ENCODE results near the gene CUEDC1. TPM values are rescaled to one million over a fixed set of nuclear protein-coding genes. Genes with fewer than 3 reads are reported as not detected.
A peak's percentile ranks its signal among the peaks of the same experiment; 100 is the strongest.

CUEDC1 gene
- total and polyA plus RNA-seq, 2 of the 13 experiments (the other 11 are each of a cell fraction or from before 2014, with no cell fraction given) = 7.4 to 12.9 TPM

GRCh38 chr17:57855391-57856035, 99.7 kb downstream of the CUEDC1 start (continued):
- TF ChIP-seq ZNF597 (CRISPR knock-in tag; IDR thresholded peaks at IDR 0.05) (no peak), KLF9 (CRISPR knock-in tag; IDR thresholded peaks at IDR 0.05; ENCODE audit: low read depth) (no peak), ZNF660 (CRISPR knock-in tag; IDR thresholded peaks at IDR 0.05; ENCODE audit: borderline replicate concordance, low read depth) (no peak), ZNF383 (CRISPR knock-in tag; IDR thresholded peaks at IDR 0.05; ENCODE audit: borderline replicate concordance) (no peak), CHD2 (IDR thresholded peaks at IDR 0.05; ENCODE audit: low read depth, low read length) (no peak), ZNF75D (CRISPR knock-in tag; IDR thresholded peaks at IDR 0.05; ENCODE audit: borderline replicate concordance) (no peak), SMARCE1 (IDR thresholded peaks at IDR 0.05; ENCODE audit: borderline replicate concordance) (no peak), ZNF580 (CRISPR knock-in tag; IDR thresholded peaks at IDR 0.05; ENCODE audit: borderline replicate concordance, low read depth) (peak; percentile 24; the same call in 1 of the 2 replicates), ZNF446 (CRISPR knock-in tag; IDR thresholded peaks at IDR 0.05) (no peak), ZNF570 (CRISPR knock-in tag; IDR thresholded peaks at IDR 0.05; ENCODE audit: borderline replicate concordance) (no peak), ZSCAN21 (CRISPR knock-in tag; IDR thresholded peaks at IDR 0.05; ENCODE audit: borderline replicate concordance) (0 out of 2 replicates have a peak, but pooled peaks have one; percentile 77), ZNF879 (CRISPR knock-in tag; IDR thresholded peaks at IDR 0.05) (no peak), ZNF180 (CRISPR knock-in tag; IDR thresholded peaks at IDR 0.05; ENCODE audit: borderline replicate concordance, low read depth) (no peak), ZFAT (CRISPR knock-in tag; conservative IDR thresholded peaks at IDR 0.05) (no peak), SUZ12 (IDR thresholded peaks at IDR 0.05; ENCODE audit: low read depth, low read length) (no peak), ZFY (CRISPR knock-in tag; IDR thresholded peaks at IDR 0.05) (peak; percentile 81)
- TF ChIP-seq, protein P1, sequence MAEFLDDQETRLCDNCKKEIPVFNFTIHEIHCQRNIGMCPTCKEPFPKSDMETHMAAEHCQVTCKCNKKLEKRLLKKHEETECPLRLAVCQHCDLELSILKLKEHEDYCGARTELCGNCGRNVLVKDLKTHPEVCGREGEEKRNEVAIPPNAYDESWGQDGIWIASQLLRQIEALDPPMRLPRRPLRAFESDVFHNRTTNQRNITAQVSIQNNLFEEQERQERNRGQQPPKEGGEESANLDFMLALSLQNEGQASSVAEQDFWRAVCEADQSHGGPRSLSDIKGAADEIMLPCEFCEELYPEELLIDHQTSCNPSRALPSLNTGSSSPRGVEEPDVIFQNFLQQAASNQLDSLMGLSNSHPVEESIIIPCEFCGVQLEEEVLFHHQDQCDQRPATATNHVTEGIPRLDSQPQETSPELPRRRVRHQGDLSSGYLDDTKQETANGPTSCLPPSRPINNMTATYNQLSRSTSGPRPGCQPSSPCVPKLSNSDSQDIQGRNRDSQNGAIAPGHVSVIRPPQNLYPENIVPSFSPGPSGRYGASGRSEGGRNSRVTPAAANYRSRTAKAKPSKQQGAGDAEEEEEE (CRISPR knock-in tag; IDR thresholded peaks at IDR 0.05; ENCODE audit: borderline replicate concordance) = no peak; the same call in 1 of the 2 replicates
- TF ChIP-seq, protein P2, sequence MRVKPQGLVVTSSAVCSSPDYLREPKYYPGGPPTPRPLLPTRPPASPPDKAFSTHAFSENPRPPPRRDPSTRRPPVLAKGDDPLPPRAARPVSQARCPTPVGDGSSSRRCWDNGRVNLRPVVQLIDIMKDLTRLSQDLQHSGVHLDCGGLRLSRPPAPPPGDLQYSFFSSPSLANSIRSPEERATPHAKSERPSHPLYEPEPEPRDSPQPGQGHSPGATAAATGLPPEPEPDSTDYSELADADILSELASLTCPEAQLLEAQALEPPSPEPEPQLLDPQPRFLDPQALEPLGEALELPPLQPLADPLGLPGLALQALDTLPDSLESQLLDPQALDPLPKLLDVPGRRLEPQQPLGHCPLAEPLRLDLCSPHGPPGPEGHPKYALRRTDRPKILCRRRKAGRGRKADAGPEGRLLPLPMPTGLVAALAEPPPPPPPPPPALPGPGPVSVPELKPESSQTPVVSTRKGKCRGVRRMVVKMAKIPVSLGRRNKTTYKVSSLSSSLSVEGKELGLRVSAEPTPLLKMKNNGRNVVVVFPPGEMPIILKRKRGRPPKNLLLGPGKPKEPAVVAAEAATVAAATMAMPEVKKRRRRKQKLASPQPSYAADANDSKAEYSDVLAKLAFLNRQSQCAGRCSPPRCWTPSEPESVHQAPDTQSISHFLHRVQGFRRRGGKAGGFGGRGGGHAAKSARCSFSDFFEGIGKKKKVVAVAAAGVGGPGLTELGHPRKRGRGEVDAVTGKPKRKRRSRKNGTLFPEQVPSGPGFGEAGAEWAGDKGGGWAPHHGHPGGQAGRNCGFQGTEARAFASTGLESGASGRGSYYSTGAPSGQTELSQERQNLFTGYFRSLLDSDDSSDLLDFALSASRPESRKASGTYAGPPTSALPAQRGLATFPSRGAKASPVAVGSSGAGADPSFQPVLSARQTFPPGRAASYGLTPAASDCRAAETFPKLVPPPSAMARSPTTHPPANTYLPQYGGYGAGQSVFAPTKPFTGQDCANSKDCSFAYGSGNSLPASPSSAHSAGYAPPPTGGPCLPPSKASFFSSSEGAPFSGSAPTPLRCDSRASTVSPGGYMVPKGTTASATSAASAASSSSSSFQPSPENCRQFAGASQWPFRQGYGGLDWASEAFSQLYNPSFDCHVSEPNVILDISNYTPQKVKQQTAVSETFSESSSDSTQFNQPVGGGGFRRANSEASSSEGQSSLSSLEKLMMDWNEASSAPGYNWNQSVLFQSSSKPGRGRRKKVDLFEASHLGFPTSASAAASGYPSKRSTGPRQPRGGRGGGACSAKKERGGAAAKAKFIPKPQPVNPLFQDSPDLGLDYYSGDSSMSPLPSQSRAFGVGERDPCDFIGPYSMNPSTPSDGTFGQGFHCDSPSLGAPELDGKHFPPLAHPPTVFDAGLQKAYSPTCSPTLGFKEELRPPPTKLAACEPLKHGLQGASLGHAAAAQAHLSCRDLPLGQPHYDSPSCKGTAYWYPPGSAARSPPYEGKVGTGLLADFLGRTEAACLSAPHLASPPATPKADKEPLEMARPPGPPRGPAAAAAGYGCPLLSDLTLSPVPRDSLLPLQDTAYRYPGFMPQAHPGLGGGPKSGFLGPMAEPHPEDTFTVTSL (CRISPR knock-in tag; IDR thresholded peaks at IDR 0.05; ENCODE audit: borderline replicate concordance) = peak; percentile 62
- TF ChIP-seq, protein P3, sequence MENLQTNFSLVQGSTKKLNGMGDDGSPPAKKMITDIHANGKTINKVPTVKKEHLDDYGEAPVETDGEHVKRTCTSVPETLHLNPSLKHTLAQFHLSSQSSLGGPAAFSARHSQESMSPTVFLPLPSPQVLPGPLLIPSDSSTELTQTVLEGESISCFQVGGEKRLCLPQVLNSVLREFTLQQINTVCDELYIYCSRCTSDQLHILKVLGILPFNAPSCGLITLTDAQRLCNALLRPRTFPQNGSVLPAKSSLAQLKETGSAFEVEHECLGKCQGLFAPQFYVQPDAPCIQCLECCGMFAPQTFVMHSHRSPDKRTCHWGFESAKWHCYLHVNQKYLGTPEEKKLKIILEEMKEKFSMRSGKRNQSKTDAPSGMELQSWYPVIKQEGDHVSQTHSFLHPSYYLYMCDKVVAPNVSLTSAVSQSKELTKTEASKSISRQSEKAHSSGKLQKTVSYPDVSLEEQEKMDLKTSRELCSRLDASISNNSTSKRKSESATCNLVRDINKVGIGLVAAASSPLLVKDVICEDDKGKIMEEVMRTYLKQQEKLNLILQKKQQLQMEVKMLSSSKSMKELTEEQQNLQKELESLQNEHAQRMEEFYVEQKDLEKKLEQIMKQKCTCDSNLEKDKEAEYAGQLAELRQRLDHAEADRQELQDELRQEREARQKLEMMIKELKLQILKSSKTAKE (CRISPR knock-in tag; IDR thresholded peaks at IDR 0.05; ENCODE audit: borderline replicate concordance) = peak; percentile 98

All from HepG2 (cell line).